ENCODE results near the gene NKAIN4. TPM values are rescaled to one million over a fixed set of nuclear protein-coding genes. Genes with fewer than 3 reads are reported as not detected.

The NKAIN4 gene
- total RNA-seq, 2 experiments from 2014 or later, result not detected

DNA sequence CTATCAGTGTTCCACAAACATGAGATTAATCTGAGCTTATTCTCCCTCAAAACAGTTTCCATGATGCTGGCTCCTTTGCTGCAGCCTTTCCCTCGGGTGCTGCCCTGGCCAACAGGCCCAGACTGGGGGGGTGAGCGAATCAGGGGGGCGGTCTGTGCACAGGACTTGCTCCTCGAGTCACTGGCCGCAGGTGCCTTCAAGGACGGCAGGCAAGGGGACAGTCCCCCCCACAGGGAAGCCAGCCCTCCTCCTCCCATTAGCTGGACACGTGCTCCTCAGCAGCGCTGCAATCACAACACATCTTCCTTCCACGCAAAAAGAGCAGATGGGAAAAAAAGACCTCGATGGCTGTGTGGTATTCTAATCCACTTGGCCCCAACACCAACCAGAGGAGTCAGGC is 48.4 kb downstream of the NKAIN4 start:
- intact Hi-C loops (cut with micrococcal nuclease), result no loop called here
- Mint-ChIP-seq H3K4me3 (no peak overlapping the region), H3K27ac (no peak overlapping the region), H3K4me1 (ENCODE audit: low read depth) (peaks cover 26% of the 10 kb centered on the region), H3K36me3 (ENCODE audit: low read depth) (peaks cover 34% of the 10 kb centered on the region), H3K27me3 (no peaks in the 10 kb centered on the region), H3K9me3 (no peaks in the 10 kb centered on the region)
- ATAC-seq (no peak), DNase-seq (no peak)
- POLR2A ChIA-PET, result interaction anchor here (1.0 kb wide), 1 partner anchor 9 kb away, joined by 4 read pairs; no protein-coding TSS in a partner anchor
- CTCF ChIA-PET, result interaction anchor here (1.8 to 2.4 kb wide), 2 partner anchors 17 to 23 kb away, joined by 6 to 14 read pairs; no protein-coding TSS in a partner anchor
- TF ChIP-seq, protein P1, sequence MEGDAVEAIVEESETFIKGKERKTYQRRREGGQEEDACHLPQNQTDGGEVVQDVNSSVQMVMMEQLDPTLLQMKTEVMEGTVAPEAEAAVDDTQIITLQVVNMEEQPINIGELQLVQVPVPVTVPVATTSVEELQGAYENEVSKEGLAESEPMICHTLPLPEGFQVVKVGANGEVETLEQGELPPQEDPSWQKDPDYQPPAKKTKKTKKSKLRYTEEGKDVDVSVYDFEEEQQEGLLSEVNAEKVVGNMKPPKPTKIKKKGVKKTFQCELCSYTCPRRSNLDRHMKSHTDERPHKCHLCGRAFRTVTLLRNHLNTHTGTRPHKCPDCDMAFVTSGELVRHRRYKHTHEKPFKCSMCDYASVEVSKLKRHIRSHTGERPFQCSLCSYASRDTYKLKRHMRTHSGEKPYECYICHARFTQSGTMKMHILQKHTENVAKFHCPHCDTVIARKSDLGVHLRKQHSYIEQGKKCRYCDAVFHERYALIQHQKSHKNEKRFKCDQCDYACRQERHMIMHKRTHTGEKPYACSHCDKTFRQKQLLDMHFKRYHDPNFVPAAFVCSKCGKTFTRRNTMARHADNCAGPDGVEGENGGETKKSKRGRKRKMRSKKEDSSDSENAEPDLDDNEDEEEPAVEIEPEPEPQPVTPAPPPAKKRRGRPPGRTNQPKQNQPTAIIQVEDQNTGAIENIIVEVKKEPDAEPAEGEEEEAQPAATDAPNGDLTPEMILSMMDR (IDR thresholded peaks at IDR 0.05), result no peak

- intact Hi-C loops (cut with micrococcal nuclease), result no loop called here
- no peak overlapping the region for H3K27ac Mint-ChIP-seq
- H3K36me3 Mint-ChIP-seq (ENCODE audit: low read depth), result peaks cover 29% of the 10 kb centered on the region
- no peaks in the 10 kb centered on the region for H3K27me3 Mint-ChIP-seq
- DNase-seq (no peak), ATAC-seq (no peak)
- H3K4me3 Mint-ChIP-seq, result no peak overlapping the region
- ChIA-PET POLR2A (interaction anchor here (2.8 kb wide), 1 partner anchor 11 kb away, joined by 13 read pairs; the partner anchor contains the start of gene YTHDF1), CTCF (interaction anchor here (0.7 to 1.8 kb wide), 3 partner anchors 19 to 23 kb away, joined by 3 to 7 read pairs (median 3); no protein-coding TSS in a partner anchor)
- TF ChIP-seq, protein P1 (IDR thresholded peaks at IDR 0.05), result no peak
- no peaks in the 10 kb centered on the region for H3K9me3 Mint-ChIP-seq
- H3K4me1 Mint-ChIP-seq (ENCODE audit: low read depth), result peaks cover 18% of the 10 kb centered on the region
Measured at GRCh38 chr20:63204362-63204761, 49.9 kb downstream of the NKAIN4 start.

- POLR2A ChIA-PET, result interaction anchor here (2.8 kb wide), 1 partner anchor 12 kb away, joined by 13 read pairs; the partner anchor contains the start of gene YTHDF1
- intact Hi-C loops (cut with micrococcal nuclease), result no loop called here
- no peaks in the 10 kb centered on the region for H3K27me3 Mint-ChIP-seq
- no peak overlapping the region for H3K27ac Mint-ChIP-seq
- H3K4me1 Mint-ChIP-seq (ENCODE audit: low read depth), result peaks cover 24% of the 10 kb centered on the region
- ATAC-seq (no peak), DNase-seq (no peak)
- no peak overlapping the region for H3K4me3 Mint-ChIP-seq
- CTCF ChIA-PET, result interaction anchor here (1.0 to 1.8 kb wide), 2 partner anchors 20 to 22 kb away, joined by 3 to 7 read pairs; no protein-coding TSS in a partner anchor
- TF ChIP-seq, protein P1 (IDR thresholded peaks at IDR 0.05), result no peak
- peaks cover 31% of the 10 kb centered on the region for H3K36me3 Mint-ChIP-seq (ENCODE audit: low read depth)
- no peaks in the 10 kb centered on the region for H3K9me3 Mint-ChIP-seq
Measured at GRCh38 chr20:63202811-63203526, 51.3 kb downstream of the NKAIN4 start.

GRCh38 chr20:63202021-63202420 is 52.2 kb downstream of the NKAIN4 start:
- intact Hi-C loops (cut with micrococcal nuclease), result no loop called here
- ATAC-seq (no peak), DNase-seq (no peak)
- POLR2A ChIA-PET, result no interaction called here
- CTCF ChIA-PET, result no interaction called here
- H3K27ac Mint-ChIP-seq, result no peak overlapping the region
- peaks cover 30% of the 10 kb centered on the region for H3K36me3 Mint-ChIP-seq (ENCODE audit: low read depth)
- no peaks in the 10 kb centered on the region for H3K27me3 Mint-ChIP-seq
- peaks cover 34% of the 10 kb centered on the region for H3K4me1 Mint-ChIP-seq (ENCODE audit: low read depth)
- no peaks in the 10 kb centered on the region for H3K9me3 Mint-ChIP-seq
- TF ChIP-seq, protein P1 (IDR thresholded peaks at IDR 0.05), result no peak
- H3K4me3 Mint-ChIP-seq, result no peak overlapping the region

- ATAC-seq, result no peak
- no peak overlapping the region for H3K4me3 Mint-ChIP-seq
- ChIA-PET POLR2A (no interaction called here), CTCF (interaction anchor here (1.5 to 3.8 kb wide), 3 partner anchors 15 to 25 kb away, joined by 4 to 23 read pairs (median 5); no protein-coding TSS in a partner anchor)
- no peaks in the 10 kb centered on the region for H3K27me3 Mint-ChIP-seq
- DNase-seq, result no peak
- H3K27ac Mint-ChIP-seq, result peak overlapping the region; percentile 16
- no peaks in the 10 kb centered on the region for H3K9me3 Mint-ChIP-seq
- peaks cover 37% of the 10 kb centered on the region for H3K4me1 Mint-ChIP-seq (ENCODE audit: low read depth)
- TF ChIP-seq, protein P1 (IDR thresholded peaks at IDR 0.05), result no peak
- intact Hi-C loops (cut with micrococcal nuclease), result no loop called here
- H3K36me3 Mint-ChIP-seq (ENCODE audit: low read depth), result peaks cover 23% of the 10 kb centered on the region
Measured at GRCh38 chr20:63198606-63199005, 55.7 kb downstream of the NKAIN4 start.
